MM.1S (cell line): ENCODE results near the gene TOR1A.

Experiments used
- DNase-seq: peaks from one replicate; pipeline ENCODE4 v3.0.0-alpha.2; 2015
- H2AFZ ChIP-seq: fragments of 300-600 bp; sonication (generic); 2 replicates; pipeline ENCODE4 v1.6.0; 2016; ENCODE audit warnings: antibody characterized with exemption, low read length
- H3F3A ChIP-seq: fragments of 300-600 bp; sonication (generic); 2 replicates; pipeline ENCODE4 v1.6.1; 2016; ENCODE audit warnings: mild to moderate bottlenecking, antibody characterized with exemption, low read length, moderate library complexity, mixed read lengths; ENCODE audit not compliant: insufficient read depth
- H3K27ac ChIP-seq: fragments of 300-600 bp; sonication (generic); 2 replicates; pipeline ENCODE4 v1.5.1; 2016; ENCODE audit warnings: mild to moderate bottlenecking, low read length
- H3K27me3 ChIP-seq: fragments of 300-600 bp; sonication (generic); replicated peaks from 2 replicates; pipeline ENCODE4 v1.6.0; 2016; ENCODE audit warnings: low read length; ENCODE audit not compliant: insufficient read depth
- H3K36me3 ChIP-seq: fragments of 300-600 bp; sonication (generic); replicated peaks from 2 replicates; pipeline ENCODE4 v1.6.1; 2016; ENCODE audit warnings: mild to moderate bottlenecking, low read length, mixed read lengths; ENCODE audit not compliant: insufficient read depth
- H3K4me1 ChIP-seq: fragments of 300-600 bp; sonication (generic); 2 replicates; pipeline ENCODE4 v1.6.1; 2016; ENCODE audit warnings: low read length, mixed read lengths
- H3K4me2 ChIP-seq: fragments of 300-600 bp; sonication (generic); 2 replicates; pipeline ENCODE4 v1.6.0; 2016; ENCODE audit warnings: low read depth, low read length
- H3K4me3 ChIP-seq: fragments of 300-600 bp; sonication (generic); 2 replicates; pipeline ENCODE4 v1.5.1; 2016; ENCODE audit warnings: low read length, mixed read lengths
- H3K79me2 ChIP-seq: fragments of 300-600 bp; sonication (generic); 2 replicates; pipeline ENCODE4 v1.6.1; 2016; ENCODE audit warnings: mixed run types, low read length, mixed read lengths
- H3K9ac ChIP-seq: fragments of 300-600 bp; sonication (generic); 2 replicates; pipeline ENCODE4 v1.6.1; 2016; ENCODE audit warnings: low read length, mixed read lengths
- H3K9me2 ChIP-seq: fragments of 300-600 bp; sonication (generic); replicated peaks from 2 replicates; pipeline ENCODE4 v1.6.1; 2016; ENCODE audit warnings: mild to moderate bottlenecking, low read length, mixed read lengths; ENCODE audit not compliant: insufficient read depth
- H3K9me3 ChIP-seq: fragments of 300-600 bp; sonication (generic); replicated peaks from 2 replicates; pipeline ENCODE4 v1.6.1; 2016; ENCODE audit warnings: mild to moderate bottlenecking, low read length, mixed read lengths; ENCODE audit not compliant: insufficient read depth
- H4K20me1 ChIP-seq: fragments of 300-600 bp; sonication (generic); 2 replicates; pipeline ENCODE4 v1.6.1; 2016; ENCODE audit warnings: mild to moderate bottlenecking, low read length, moderate library complexity, mixed read lengths; ENCODE audit not compliant: insufficient read depth
- EZH2 ChIP-seq: fragments of 300-600 bp; sonication (generic); optimal IDR thresholded peaks from 2 replicates; pipeline ENCODE3; 2017; ENCODE audit warnings: low read depth, mild to moderate bottlenecking, antibody characterized with exemption, low read length, mixed read lengths
- EZH2phosphoT487 ChIP-seq: fragments of 300-600 bp; sonication (generic); IDR thresholded peaks from 2 replicates; pipeline ENCODE4 v1.6.1; 2018; ENCODE audit warnings: antibody characterized with exemption, low read length
- TF ChIP-seq, protein P1 (sequence below): fragments of 300-600 bp; sonication (generic); IDR thresholded peaks from 2 replicates; pipeline ENCODE4 v1.5.1; 2016; ENCODE audit warnings: antibody characterized with exemption, low read length, mixed read lengths

TOR1A gene

DNA sequence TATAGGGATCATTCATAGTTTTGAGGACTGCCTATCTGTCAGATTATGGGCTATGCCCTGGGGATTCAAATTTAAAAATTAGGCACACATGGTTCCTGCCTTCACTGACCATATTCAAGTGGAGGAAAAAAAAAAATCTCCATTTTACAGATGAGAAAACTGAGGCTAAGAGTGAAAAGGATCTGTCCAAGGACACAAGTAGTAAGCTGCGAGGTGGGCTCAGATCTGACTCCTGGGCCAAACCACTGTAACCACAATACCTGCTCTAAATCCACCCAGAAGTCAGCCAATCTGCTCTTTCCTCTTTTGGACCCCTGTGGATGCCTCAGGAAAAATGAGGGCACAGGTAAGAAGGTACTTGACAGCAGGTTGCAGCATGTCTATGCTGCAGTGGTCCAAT, 2.8 kb upstream of the TOR1A start:
- Histone ChIP-seq H3F3A (0 out of 2 replicates have a peak, but pooled peaks cover 6% of the 10 kb centered on the region), H3K79me2 (peaks cover 14% of the 10 kb centered on the region), H3K9ac (no peak overlapping the region), H3K9me3 (no peaks in the 10 kb centered on the region), H3K27ac (no peak overlapping the region), H2AFZ (no peak overlapping the region), H4K20me1 (no peaks in the 10 kb centered on the region), H3K27me3 (no peaks in the 10 kb centered on the region), H3K4me2 (no peak overlapping the region), H3K4me3 (no peak overlapping the region), H3K4me1 (no peaks in the 10 kb centered on the region), H3K36me3 (peaks cover 6% of the 10 kb centered on the region; the same call in 1 of the 2 replicates), H3K9me2 (no peaks in the 10 kb centered on the region)
- no peak for DNase-seq
- no peak for TF ChIP-seq EZH2phosphoT487

DNA sequence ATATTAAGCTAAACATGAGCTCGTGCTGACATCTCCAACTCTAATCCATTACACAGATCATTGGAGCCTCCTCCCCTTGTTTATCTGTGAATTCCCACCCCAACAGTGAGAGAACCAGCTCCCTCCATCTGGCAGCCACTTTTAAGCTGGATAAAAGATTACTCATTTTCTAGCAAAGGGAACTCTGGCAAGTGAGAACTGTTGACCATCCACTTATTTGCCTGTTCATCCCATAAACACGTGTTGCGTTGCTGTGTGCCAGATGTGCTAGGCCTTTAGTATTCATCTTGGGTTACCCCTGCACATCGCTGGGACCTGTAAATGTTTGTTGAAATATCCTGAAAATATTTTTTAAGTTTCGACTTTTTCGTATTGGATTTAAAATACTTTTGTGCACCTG, 2.4 kb upstream of the TOR1A start:
- 0 out of 2 replicates have a peak, but pooled peaks cover 6% of the 10 kb centered on the region for H3F3A ChIP-seq
- no peaks in the 10 kb centered on the region for H3K9me2 ChIP-seq
- H3K9ac ChIP-seq: no peak overlapping the region
- no peak overlapping the region for H2AFZ ChIP-seq
- H3K79me2 ChIP-seq: peaks cover 18% of the 10 kb centered on the region
- H3K36me3 ChIP-seq: peaks cover 6% of the 10 kb centered on the region; the same call in 1 of the 2 replicates
- DNase-seq: no peak
- no peaks in the 10 kb centered on the region for H3K9me3 ChIP-seq
- no peaks in the 10 kb centered on the region for H3K4me1 ChIP-seq
- H3K4me3 ChIP-seq: no peak overlapping the region
- no peaks in the 10 kb centered on the region for H3K27me3 ChIP-seq
- H3K27ac ChIP-seq: no peak overlapping the region
- no peaks in the 10 kb centered on the region for H4K20me1 ChIP-seq
- TF ChIP-seq EZH2 (no peak), EZH2phosphoT487 (no peak)
- TF ChIP-seq, protein P1, sequence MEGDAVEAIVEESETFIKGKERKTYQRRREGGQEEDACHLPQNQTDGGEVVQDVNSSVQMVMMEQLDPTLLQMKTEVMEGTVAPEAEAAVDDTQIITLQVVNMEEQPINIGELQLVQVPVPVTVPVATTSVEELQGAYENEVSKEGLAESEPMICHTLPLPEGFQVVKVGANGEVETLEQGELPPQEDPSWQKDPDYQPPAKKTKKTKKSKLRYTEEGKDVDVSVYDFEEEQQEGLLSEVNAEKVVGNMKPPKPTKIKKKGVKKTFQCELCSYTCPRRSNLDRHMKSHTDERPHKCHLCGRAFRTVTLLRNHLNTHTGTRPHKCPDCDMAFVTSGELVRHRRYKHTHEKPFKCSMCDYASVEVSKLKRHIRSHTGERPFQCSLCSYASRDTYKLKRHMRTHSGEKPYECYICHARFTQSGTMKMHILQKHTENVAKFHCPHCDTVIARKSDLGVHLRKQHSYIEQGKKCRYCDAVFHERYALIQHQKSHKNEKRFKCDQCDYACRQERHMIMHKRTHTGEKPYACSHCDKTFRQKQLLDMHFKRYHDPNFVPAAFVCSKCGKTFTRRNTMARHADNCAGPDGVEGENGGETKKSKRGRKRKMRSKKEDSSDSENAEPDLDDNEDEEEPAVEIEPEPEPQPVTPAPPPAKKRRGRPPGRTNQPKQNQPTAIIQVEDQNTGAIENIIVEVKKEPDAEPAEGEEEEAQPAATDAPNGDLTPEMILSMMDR: no peak
- no peak overlapping the region for H3K4me2 ChIP-seq

DNA sequence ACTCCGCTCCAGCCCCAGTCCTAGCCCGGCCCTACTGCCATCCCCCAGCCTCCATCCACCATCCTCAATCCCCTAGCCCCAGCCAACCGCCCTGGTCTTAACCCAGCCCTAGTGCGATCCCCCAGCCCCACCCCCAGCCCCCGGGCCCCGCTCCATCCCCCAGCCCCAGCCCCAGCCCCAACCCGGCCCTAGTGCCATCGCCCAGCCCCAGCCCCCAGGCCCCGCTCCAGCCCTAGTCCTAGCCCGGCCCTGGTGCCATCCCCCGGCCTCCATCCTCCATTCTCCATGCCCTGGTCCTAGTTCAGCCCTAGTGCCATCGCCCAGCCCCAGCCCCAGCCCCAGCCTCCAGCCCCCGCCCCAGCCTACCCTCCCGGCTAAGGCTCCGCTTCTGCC, 398 bp downstream of the TOR1A start:
- Histone ChIP-seq H3K27ac (no peak overlapping the region), H3K27me3 (no peaks in the 10 kb centered on the region), H3K36me3 (0 out of 2 replicates have a peak, but pooled peaks cover 2% of the 10 kb centered on the region), H2AFZ (peak overlapping the region; percentile 86), H3F3A (0 out of 2 replicates have a peak, but pooled peaks cover 6% of the 10 kb centered on the region), H3K9ac (peak overlapping the region; percentile 90), H3K4me2 (peak overlapping the region; percentile 52; the same call in 1 of the 2 replicates), H3K4me1 (no peaks in the 10 kb centered on the region), H3K4me3 (peak overlapping the region; percentile 96), H3K79me2 (peaks cover 18% of the 10 kb centered on the region), H3K9me2 (no peaks in the 10 kb centered on the region), H4K20me1 (no peaks in the 10 kb centered on the region), H3K9me3 (no peaks in the 10 kb centered on the region)
- TF ChIP-seq EZH2phosphoT487 (no peak), EZH2 (no peak)
- TF ChIP-seq, protein P1: no peak
- no peak for DNase-seq

DNA sequence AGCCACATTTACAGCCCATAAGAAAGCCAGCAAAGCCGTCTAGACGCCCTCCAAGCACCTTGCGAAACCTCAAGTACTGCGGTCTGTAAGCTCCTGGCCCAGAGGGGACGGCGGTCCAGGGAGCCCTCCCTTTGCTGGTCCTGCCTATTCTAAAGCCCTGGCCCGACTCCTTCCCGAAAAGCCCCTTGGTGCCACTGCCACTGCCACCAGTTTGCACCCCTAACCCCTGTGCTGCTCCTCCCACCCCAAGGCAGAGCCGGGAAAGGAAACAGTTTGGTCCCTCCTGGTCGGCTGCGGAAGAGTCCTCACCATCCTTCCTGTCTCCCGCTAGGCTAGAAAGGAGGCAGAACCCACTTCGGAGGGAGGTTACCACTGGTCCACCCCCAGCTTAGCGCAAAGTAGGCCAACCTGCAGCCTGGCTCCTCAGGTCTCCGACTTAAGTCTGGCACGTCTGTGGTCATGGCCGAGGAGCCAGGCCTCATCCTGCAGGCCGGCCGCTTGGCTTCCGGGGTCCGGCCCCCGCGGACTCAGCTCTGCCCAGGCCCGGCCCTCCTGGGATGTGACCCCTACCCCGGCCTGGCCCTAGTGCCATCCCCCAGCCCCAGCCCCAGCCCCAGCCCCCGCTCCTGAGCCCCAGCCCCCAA, 916 bp downstream of the TOR1A start:
- Histone ChIP-seq H3K4me2 (peak overlapping the region; percentile 85), H3K9ac (peak overlapping the region; percentile 46; the same call in 1 of the 2 replicates), H3K4me1 (no peaks in the 10 kb centered on the region), H3K27me3 (no peaks in the 10 kb centered on the region), H4K20me1 (no peaks in the 10 kb centered on the region), H3K36me3 (0 out of 2 replicates have a peak, but pooled peaks cover 2% of the 10 kb centered on the region), H3K9me2 (no peaks in the 10 kb centered on the region), H3K9me3 (no peaks in the 10 kb centered on the region), H3K79me2 (peaks cover 18% of the 10 kb centered on the region), H2AFZ (no peak overlapping the region), H3K4me3 (peak overlapping the region; percentile 67), H3F3A (0 out of 2 replicates have a peak, but pooled peaks cover 6% of the 10 kb centered on the region), H3K27ac (no peak overlapping the region)
- TF ChIP-seq EZH2: no peak
- TF ChIP-seq EZH2phosphoT487: no peak
- TF ChIP-seq, protein P1: no peak
- no peak for DNase-seq
